Breast epithelium (tissue), 3 donors: ENCODE measurements around the gene GPC3.

Source experiments
- CTCF ChIP-seq, 3 donors: fragments of 450-650 bp; IDR thresholded peaks; one replicate each; pipeline ENCODE4 v1.5.1; 2016 to 2017; ENCODE audit warnings: antibody characterized with exemption in 3 of 3, mild to moderate bottlenecking in 3 of 3, moderate library complexity in 3 of 3
- POLR2A ChIP-seq: fragments of 450-650 bp; IDR thresholded peaks from one replicate; pipeline ENCODE4 v1.6.1; 2016; ENCODE audit warnings: antibody characterized with exemption, mild to moderate bottlenecking, moderate library complexity

GRCh38 chrX:133836561-133836960, 148.8 kb downstream of the GPC3 start:
- TF ChIP-seq CTCF (IDR thresholded peaks at IDR 0.05) (no peak), POLR2A (no peak)
